Neuron (in vitro differentiated cells): ENCODE measurements around the gene SLC17A2.

Experiments
- H2AFZ ChIP-seq: one replicate; pipeline ENCODE4 v1.6.1; 2013; ENCODE audit warnings: low read depth, mild to moderate bottlenecking, inconsistent platforms, low read length, moderate library complexity
- H3K27me3 ChIP-seq: one replicate; pipeline ENCODE4 v1.6.1; 2013; ENCODE audit warnings: low read length; ENCODE audit not compliant: insufficient read depth
- H3K36me3 ChIP-seq: one replicate; pipeline ENCODE4 v1.6.1; 2013; ENCODE audit warnings: low read length; ENCODE audit not compliant: insufficient read depth
- H3K4me1 ChIP-seq: one replicate; pipeline ENCODE4 v1.6.1; 2013; ENCODE audit warnings: low read length; ENCODE audit not compliant: insufficient read depth
- H3K4me3 ChIP-seq: 2 replicates; pipeline ENCODE4 v1.5.1; 2013; ENCODE audit warnings: mild to moderate bottlenecking, low read length, moderate library complexity
- H3K9me3 ChIP-seq: one replicate; pipeline ENCODE4 v1.6.1; 2013; ENCODE audit warnings: low read length

The SLC17A2 gene

GRCh38 chr6:25899580-25900408 is 30.7 kb downstream of the SLC17A2 start:
- H3K4me1 ChIP-seq, result peaks cover 2% of the 10 kb centered on the region
- H3K27me3 ChIP-seq, result no peaks in the 10 kb centered on the region
- no peak overlapping the region for H3K4me3 ChIP-seq
- no peak overlapping the region for H2AFZ ChIP-seq
- no peaks in the 10 kb centered on the region for H3K36me3 ChIP-seq
- no peaks in the 10 kb centered on the region for H3K9me3 ChIP-seq

GRCh38 chr6:25899123-25899522 is 31.4 kb downstream of the SLC17A2 start:
- Histone ChIP-seq H3K9me3 (no peaks in the 10 kb centered on the region), H3K4me1 (peaks cover 2% of the 10 kb centered on the region), H3K36me3 (no peaks in the 10 kb centered on the region), H3K27me3 (no peaks in the 10 kb centered on the region), H3K4me3 (no peak overlapping the region), H2AFZ (no peak overlapping the region)

GRCh38 chr6:25898289-25898977 is 32.1 kb downstream of the SLC17A2 start:
- H3K4me1 ChIP-seq, result peaks cover 2% of the 10 kb centered on the region
- no peaks in the 10 kb centered on the region for H3K36me3 ChIP-seq
- H3K9me3 ChIP-seq, result no peaks in the 10 kb centered on the region
- no peaks in the 10 kb centered on the region for H3K27me3 ChIP-seq
- no peak overlapping the region for H2AFZ ChIP-seq
- no peak overlapping the region for H3K4me3 ChIP-seq

- no peaks in the 10 kb centered on the region for H3K27me3 ChIP-seq
- H2AFZ ChIP-seq, result no peak overlapping the region
- H3K9me3 ChIP-seq, result no peaks in the 10 kb centered on the region
- no peak overlapping the region for H3K4me3 ChIP-seq
- peaks cover 2% of the 10 kb centered on the region for H3K4me1 ChIP-seq
- H3K36me3 ChIP-seq, result no peaks in the 10 kb centered on the region
Measured at GRCh38 chr6:25896252-25896651, 34.2 kb downstream of the SLC17A2 start.

GRCh38 chr6:25895771-25896170 is 34.7 kb downstream of the SLC17A2 start:
- Histone ChIP-seq H3K27me3 (no peaks in the 10 kb centered on the region), H3K9me3 (no peaks in the 10 kb centered on the region), H3K4me1 (peaks cover 2% of the 10 kb centered on the region), H3K4me3 (no peak overlapping the region), H2AFZ (no peak overlapping the region), H3K36me3 (no peaks in the 10 kb centered on the region)

GRCh38 chr6:25893778-25894177 is 36.7 kb downstream of the SLC17A2 start:
- Histone ChIP-seq H3K4me3 (no peak overlapping the region), H3K27me3 (no peaks in the 10 kb centered on the region), H3K36me3 (no peaks in the 10 kb centered on the region), H3K4me1 (no peaks in the 10 kb centered on the region), H3K9me3 (no peaks in the 10 kb centered on the region), H2AFZ (no peak overlapping the region)

- H3K36me3 ChIP-seq, result no peaks in the 10 kb centered on the region
- H2AFZ ChIP-seq, result no peak overlapping the region
- no peak overlapping the region for H3K4me3 ChIP-seq
- H3K4me1 ChIP-seq, result no peaks in the 10 kb centered on the region
- no peaks in the 10 kb centered on the region for H3K27me3 ChIP-seq
- no peaks in the 10 kb centered on the region for H3K9me3 ChIP-seq
Measured at GRCh38 chr6:25892877-25893276, 37.6 kb downstream of the SLC17A2 start.

- Histone ChIP-seq H3K36me3 (no peaks in the 10 kb centered on the region), H3K4me3 (no peak overlapping the region), H3K9me3 (no peaks in the 10 kb centered on the region), H3K4me1 (no peaks in the 10 kb centered on the region), H3K27me3 (no peaks in the 10 kb centered on the region), H2AFZ (no peak overlapping the region)
Measured at GRCh38 chr6:25889877-25890853, 40.3 kb downstream of the SLC17A2 start.

- Histone ChIP-seq H3K4me3 (no peak overlapping the region), H3K4me1 (no peaks in the 10 kb centered on the region), H3K36me3 (no peaks in the 10 kb centered on the region), H3K27me3 (no peaks in the 10 kb centered on the region), H3K9me3 (no peaks in the 10 kb centered on the region), H2AFZ (no peak overlapping the region)
Measured at GRCh38 chr6:25888626-25889025, 41.9 kb downstream of the SLC17A2 start.

GRCh38 chr6:25886066-25886465 is 44.4 kb downstream of the SLC17A2 start:
- Histone ChIP-seq H2AFZ (no peak overlapping the region), H3K4me1 (no peaks in the 10 kb centered on the region), H3K9me3 (no peaks in the 10 kb centered on the region), H3K27me3 (no peaks in the 10 kb centered on the region), H3K4me3 (no peak overlapping the region), H3K36me3 (no peaks in the 10 kb centered on the region)

- Histone ChIP-seq H3K4me1 (no peaks in the 10 kb centered on the region), H3K27me3 (no peaks in the 10 kb centered on the region), H3K9me3 (no peaks in the 10 kb centered on the region), H3K36me3 (no peaks in the 10 kb centered on the region), H3K4me3 (no peak overlapping the region), H2AFZ (no peak overlapping the region)
Measured at GRCh38 chr6:25883991-25884390, 46.5 kb downstream of the SLC17A2 start.

GRCh38 chr6:25883536-25883935 is 47.0 kb downstream of the SLC17A2 start:
- Histone ChIP-seq H3K9me3 (no peaks in the 10 kb centered on the region), H3K4me1 (no peaks in the 10 kb centered on the region), H3K4me3 (no peak overlapping the region), H3K27me3 (no peaks in the 10 kb centered on the region), H3K36me3 (no peaks in the 10 kb centered on the region), H2AFZ (no peak overlapping the region)

- Histone ChIP-seq H3K27me3 (no peaks in the 10 kb centered on the region), H3K4me1 (no peaks in the 10 kb centered on the region), H3K9me3 (no peaks in the 10 kb centered on the region), H2AFZ (no peak overlapping the region), H3K4me3 (no peak overlapping the region), H3K36me3 (no peaks in the 10 kb centered on the region)
Measured at GRCh38 chr6:25882051-25882496, 48.4 kb downstream of the SLC17A2 start.
